HG03520 (cell line): ENCODE measurements around the gene PHF2.

Experiments
- ATAC-seq: cut with Tn5 transposase; IDR thresholded peaks from one replicate; pipeline ENCODE4 v1.9.1; 2021; ENCODE audit warnings: mild to moderate bottlenecking, moderate library complexity; ENCODE audit not compliant: unreplicated experiment

The PHF2 gene

DNA sequence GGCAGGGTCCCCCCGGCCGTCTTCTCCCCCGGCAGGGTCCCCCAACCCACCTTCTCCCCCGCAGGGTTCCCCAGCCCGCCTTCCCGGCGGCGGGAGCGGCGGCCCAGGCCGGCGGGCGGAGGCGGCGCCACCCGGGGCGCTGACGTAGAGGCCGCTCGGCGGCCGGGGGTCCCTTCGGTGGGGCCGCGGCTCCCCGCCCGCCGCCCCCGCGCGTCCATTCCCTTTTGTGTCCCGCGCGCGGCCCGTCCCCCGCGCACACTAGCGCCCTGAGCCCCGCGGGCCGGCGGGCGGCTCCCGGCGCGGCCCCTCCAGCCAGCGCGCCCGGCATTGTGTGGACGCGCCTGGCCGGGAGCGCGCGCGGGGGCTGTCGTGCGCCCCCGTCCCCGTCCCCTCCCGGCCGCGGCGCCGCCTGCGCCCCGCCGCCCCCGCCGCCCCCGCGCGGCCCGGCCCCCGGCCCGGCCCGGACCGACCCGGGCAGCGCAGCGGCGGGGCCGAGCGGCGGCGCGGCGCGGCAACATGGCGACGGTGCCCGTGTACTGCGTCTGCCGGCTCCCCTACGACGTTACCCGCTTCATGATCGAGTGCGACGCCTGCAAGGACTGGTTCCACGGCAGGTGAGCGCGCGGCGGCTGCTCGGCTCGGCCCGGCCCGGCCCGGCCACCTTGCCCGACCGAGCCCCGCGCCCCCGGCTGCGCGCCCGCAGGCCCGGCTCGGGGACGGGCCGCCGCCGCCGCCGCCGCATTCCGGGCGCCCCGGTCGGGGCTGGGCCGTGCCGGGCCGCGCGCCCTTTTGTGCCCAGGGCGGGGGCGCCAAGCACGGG is at the start of gene PHF2:
Gene PHF2 (plus strand): TSS at position 327 of the 820 bp plus-strand sequence. CDS start 190 bp downstream, at position 517.
- ATAC-seq: no peak

DNA sequence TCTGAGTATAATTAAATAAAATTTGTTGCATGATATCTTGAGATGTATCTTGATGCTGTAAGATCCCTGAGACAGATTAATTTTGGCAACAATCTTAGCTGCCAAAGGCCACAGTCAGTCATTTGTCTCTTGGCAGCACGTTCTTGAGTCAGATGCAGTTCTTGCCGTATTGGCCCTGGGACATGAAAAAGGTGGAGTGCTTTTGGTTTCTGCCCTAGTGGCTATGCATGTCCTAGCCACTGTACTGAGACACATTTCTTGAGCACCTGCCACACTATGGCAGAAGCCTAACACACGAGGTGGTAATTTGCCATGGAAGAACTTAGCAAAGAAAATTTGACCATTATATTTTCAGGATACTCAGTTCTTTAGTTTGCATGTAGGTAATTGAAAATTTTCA is 45.0 kb upstream of the PHF2 start:
- ATAC-seq: no peak

DNA sequence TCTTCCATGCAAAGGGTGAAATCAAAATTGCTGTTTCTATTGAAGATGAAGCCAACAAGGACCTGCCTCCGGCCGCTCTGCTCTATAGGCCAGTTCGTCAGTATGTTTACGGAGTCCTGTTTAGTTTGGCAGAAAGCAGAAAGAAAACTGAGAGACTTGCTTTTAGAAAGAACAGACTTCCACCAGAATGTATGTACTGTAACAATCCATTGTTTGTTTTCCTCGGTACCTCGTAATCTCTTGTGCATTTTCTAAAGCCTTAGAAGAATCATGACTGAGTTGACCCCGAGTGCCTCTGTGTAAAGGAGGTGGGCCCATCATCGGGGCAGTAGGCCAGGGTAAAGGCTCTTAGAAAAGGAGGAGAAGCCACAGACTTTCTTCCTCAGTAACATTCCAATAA is 44.2 kb upstream of the PHF2 start:
- ATAC-seq: no peak

DNA sequence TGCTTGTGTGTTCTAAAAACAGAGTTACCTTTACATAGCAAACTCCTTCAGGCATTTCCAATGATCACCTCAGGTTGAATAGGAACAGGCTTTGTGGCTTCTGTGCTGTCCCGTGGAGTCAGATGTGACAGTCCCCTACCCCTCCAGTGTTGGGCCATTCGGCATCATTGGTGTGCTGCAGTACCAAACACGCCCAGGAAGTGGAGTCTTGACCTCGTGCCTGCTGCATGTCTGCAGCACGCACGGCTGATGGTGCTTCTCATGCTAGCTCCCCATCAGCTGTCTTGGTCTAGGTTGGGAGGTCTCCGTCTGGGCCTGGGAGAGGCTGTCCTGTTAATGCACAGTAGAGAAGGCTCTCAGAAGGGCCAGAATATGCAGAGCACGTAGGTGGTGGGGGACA is 42.5 kb upstream of the PHF2 start:
- ATAC-seq: no peak

DNA sequence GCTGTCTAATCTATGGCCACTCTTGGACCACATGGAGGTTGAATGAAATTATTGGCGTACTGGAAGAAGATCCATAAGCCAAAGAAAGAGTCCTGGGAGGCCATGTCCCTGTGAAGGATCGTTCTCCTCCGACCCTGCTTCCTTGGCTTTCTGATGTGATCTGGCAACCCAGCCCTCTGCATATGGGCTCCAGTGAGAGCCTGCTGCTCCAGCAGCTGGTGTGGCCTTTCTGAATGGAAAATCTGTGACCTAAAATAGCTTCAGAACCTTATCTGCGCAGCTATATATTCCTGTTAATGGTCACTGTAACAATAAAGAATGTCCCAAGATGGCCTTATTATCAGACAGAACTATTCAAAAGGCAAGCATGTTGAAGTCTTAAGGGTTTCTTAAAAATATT is 40.2 kb upstream of the PHF2 start:
- ATAC-seq: no peak

DNA sequence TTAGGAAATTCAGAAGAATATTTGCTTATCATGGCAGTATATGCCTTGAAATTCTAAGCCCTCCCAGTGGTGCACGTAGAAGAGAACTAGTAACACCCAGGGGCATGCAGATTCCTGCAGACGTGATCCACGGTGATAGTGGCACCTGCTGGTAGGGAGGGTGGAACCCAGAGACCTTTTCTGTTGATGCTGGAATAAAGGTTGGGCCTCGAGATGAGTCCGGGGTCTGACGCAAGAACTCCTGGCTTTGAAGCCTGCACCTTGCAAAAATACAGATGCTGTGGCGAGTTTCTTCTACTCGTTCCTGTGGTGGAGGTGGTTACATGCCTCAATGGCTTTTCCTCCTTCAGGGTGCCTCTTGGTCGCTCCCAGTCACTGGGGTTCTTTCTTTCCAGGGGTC is 39.5 kb upstream of the PHF2 start:
- ATAC-seq: no peak

DNA sequence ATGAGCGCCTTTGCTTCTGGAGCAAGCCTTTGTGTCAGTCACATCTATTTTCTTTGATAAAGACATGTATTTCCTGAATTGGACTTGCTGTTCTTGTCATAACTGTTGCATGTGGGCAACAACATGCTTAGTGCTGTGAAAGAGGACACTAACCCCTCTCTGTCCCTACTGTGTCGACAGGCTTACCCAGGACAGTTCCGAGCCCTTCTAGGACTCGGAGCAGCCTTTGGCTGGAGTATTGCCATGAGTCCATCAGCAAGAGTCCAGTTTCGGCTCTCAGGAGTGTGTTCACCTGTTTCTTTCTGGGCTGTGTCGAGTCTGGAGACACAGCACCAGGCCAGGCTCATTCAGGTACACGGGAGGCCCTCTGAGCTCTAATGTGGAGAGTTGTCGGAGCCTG is 36.1 kb upstream of the PHF2 start:
- no peak for ATAC-seq

DNA sequence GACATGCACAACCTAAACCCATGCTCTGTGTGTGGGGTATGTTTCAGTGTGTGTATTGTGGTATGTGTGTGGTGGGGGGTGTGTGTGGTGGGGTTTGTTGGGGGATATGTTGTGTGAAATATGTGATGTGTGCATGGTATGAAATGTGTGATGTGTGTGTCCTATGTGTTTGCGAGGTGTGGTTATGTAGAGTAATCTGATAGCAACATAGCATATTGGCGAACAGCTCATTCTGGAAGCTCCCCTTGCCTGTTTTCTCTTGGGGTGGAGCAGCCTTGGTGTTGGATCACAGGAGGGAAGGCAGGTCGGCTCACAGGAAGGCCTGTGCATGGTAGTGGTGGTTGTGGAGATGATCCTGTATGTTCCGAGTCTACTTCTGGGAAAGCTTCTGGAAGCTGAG is 35.4 kb upstream of the PHF2 start:
- ATAC-seq: no peak

DNA sequence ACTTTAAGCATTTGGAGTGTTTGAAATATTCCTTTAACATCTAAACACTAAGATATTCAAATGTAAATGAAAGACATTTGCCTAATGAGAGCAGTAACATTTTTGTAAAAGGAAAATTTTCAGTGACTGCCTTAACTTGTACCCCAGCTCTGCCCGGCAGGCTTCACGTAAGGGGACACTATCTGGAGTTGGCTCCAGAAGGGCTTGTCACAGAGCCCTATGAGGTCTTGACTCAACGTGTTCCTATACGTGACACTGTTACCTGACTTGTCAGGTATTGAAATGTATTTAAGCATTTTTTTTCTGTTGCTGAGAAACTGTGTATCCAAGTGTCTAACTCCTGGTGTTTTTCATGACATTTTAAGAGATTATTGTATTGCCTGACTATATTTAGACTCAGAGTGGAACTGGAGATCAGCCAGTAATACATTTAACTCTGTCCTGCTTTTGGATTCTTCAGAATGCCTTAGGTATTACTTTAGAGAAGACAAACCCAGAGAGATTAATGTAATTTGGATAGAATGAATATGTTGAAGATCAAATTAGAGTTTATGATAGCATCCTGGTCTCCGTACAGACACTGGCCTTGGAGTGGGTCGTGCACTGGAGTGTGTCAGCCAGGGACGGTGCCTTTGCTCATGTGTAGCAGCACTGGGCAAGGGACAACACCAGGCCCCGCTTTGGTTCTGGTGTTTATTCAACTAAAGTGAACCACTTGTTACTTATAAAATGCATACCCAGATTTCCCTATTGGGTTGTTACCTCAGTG is 34.6 kb upstream of the PHF2 start:
- no peak for ATAC-seq

DNA sequence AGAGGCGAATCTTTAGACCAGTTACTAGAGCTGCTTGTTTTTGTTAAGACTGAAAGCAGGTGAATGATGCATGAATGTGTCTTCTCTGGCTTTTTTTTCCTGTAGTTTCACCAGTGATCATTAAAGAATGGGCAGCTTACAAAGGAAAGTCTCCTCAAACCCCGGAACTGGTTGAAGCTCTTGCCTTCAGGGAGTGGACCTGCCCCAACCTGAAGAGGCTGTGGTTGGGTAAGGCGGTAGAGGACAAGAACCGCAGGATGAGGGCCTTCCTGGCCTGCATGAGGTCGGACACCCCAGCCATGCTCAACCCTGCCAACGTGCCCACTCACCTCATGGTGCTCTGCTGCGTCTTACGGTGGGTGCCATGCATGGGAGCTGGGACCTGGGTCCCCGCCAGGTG is 33.3 kb upstream of the PHF2 start:
- ATAC-seq: no peak

DNA sequence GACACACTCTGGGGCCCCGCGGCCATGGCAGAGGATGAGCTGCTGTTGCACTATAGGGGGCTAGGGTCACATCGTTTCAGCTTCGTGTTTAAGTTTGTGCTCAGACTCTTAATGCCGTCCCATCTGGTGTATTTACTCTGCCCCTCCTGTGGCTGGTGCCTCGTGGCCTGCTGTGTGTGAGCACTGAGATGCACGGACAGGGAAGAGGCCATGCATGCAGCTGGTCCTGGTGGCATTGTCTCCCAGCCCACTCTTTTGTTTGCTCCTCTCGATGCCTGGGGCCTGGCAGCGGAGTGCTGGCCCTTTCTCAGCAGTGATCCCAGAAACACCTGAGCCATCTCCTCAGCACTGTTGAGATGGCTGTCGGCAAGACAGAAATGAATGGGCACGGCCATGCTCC is 30.0 kb upstream of the PHF2 start:
- ATAC-seq: no peak

DNA sequence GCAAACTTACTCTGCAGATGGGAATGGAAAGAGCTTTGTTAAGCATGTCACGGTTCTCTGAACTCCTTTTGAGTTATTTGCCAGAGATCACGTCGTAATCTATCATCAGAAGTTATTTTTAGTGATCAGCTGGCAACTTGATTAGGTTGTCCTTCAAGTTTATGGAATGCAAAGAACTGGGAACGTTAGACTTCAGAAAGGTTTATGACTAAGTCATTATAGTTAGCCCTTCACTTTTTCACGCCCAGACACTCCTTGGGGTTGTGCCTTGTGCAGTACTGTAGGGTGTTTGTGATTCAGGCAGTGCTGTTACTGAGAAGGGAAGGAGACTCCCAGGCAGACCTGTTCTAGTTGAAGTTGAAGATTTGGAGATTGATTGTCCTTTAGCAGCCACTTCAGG is 26.8 kb upstream of the PHF2 start:
- ATAC-seq: no peak

DNA sequence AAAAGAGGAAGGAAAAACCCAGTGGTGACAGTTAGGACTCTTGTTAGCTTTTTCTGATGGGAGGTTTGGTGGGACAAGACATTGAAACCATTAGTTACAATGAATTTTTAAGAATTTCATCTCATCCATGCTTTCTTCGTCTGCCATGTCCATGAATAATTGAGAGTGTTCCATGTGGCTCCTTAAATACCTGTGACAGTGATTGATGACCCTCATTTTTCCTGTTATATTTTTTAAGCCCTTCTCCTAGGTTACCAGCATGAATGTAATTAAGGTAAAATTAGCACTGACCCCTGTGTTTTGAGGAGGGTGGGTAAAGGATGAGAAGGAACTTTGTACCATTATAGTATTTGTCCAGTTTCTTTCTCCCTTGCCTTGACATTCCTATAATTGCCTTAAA is 23.5 kb upstream of the PHF2 start:
- ATAC-seq: no peak

DNA sequence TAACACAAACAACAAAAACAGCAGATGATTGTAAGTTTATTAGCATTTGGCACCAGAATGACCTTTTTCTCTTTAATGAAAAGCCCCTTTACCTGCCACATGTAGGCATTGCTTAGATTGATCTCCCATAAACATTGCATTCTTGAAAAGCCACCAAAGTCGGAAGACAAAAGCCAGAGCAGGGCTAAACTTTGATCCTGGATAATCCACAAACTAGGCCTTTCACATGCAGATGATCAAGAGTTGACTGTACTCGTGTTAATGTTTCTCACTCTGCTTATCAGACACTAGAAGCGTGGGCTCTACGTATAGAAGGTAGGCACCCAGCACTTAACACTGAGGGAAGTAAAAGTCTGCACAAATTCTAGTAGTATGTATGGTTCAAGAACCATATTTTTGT is 21.0 kb upstream of the PHF2 start:
- no peak for ATAC-seq

DNA sequence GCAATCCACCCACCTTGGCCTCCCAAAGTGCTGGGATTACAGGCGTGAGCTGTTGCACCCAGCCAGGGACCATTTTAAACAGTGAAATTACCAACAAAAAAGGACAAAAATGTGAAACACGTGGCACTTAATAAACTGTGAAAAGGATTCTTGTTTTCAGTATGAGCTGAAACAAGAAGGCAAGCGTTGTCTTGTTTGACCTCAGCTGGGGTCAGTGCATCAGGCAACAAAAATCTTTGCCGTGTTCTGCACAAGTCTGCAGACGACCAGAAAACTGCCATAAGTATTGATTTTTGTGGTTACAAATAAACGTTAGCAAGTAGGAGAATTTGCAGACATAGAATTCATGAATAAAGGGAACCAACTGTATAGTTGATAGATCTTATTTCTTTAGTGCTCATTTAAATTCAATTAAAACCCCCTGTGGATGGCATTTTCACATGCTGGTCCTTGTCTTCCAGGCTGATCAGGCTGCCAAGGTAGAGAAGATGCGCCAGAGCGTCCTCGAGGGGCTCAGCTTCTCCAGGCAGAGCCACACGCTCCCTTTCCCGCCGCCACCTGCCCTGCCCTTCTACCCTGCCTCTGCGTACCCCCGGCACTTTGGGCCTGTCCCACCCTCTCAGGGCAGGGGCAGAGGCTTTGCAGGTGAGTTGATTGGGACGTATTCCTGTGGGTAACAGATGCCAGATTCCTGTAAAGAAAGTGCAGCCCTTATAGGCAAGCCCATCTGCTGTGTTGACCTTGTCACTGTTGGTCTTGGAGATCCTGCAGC is 18.8 kb upstream of the PHF2 start:
- ATAC-seq: no peak

DNA sequence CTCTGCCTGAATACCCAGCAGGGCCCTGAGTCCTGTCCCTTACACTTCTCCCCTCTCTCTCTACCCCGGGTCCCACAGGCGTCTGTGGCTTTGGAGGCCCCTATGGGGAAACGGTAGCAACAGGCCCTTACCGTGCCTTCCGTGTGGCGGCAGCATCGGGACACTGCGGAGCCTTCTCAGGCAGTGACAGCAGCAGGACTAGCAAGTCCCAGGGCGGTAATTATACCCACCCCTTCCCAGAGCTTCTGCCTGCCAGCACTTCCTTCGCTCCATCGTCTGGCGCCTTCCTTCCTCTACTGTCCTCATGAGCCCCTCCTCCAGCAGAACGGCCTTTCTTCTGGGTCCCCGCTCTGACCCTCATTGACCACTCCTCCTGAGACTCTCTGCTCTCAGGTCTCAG is 17.9 kb upstream of the PHF2 start:
- ATAC-seq: no peak

DNA sequence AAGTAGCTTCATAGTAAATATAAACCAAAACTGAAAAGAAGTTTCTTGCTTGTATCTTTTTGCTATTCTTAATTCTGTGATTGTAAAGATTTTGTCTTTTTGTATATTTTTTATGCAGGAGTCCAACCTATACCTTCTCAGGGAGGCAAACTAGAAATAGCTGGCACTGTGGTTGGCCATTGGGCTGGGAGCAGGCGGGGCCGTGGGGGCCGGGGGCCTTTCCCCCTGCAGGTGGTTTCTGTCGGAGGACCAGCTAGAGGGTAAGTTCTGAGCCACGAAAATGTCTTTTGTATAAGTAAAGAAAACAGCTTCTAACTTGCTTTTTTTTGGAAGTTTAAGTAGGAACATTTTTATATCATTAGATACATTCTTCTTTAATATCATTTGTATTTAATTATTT is 15.4 kb upstream of the PHF2 start:
- no peak for ATAC-seq

DNA sequence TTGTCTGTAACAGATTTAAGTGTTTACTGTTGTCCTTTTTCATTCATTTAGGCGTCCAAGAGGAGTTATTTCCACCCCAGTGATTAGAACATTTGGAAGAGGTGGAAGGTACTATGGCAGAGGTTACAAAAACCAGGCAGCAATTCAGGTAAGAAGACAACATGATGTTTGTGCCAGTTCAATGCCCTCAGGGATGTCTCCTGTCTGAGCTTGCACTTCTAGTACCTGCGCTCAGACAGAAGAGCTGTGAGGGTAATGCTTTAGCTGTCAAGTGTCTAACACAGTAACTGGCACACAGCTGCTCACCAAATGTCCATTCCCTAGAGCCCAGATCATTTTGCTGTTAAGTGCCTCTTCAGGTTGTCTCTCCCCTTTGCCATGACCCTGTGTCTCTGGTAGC is 14.2 kb upstream of the PHF2 start:
- ATAC-seq: no peak

DNA sequence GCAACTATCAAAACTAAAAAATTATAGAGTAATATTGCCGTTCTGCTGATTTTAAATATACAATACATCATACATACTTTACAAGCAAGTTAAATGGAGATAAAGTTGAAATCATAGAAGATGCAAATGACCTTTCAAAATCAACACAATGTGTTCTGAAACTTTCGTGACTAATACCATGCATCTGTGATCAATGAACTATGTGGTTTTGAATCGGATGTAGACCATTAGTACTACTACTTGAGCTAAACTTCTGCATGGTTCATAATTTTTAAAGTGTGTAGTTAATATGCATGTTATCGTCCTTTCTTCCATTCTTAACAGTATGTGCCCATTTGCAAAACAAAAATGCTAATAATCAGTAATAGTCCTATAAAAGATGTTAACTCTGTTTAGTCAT is 11.3 kb upstream of the PHF2 start:
- no peak for ATAC-seq

DNA sequence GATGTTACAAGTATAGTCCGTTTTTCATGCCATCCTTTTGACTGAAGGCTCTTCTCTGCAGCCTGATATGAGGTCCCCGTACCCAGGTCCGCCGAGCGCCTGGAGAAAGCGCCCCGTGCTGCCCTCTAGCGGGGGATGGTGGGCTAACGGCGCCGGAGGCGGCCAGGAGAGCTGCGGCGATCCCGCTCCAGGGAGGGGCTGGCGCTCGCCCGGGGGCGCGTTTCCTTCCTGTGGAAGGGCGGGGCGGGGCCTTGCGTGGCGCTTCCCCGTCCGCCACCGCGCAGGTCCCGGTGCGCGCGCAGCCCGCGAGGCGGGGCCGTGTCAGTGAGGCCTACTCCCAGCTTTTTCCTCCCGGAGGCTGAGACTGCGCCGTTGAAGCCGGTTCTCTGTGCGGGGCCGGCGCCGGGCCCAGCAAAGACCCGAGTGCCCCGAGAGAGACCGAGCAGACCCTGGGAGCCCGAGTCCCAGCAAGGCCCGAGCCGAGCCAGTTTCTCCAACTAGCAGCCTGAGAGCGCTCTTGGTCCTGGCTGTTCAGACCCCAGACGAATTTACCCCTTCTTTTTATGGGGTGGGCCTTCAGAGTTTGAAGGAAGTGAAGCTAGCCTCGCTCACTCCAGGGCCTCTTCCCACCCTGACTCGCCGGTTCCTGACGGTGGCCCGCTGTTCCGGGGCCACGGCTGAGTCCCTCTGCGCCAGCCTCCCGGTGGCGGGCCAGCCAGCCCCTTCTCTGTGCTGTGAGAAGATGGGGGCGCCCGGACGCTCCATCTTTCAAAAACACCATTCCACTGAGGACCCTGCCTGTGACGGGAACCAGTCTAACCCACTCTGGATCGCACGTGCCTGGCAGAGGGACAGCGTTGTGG is 9.7 kb upstream of the PHF2 start:
- peak; percentile 93 for ATAC-seq
